Spinal cord (tissue), 10 donors: Measurements from ENCODE around the gene DDX20. TPM values are rescaled to one million over a fixed set of nuclear protein-coding genes. Genes with fewer than 3 reads are reported as not detected.
A peak's percentile ranks its signal among the peaks of the same experiment; 100 is the strongest.

ENCODE experiments used
- DNase-seq, 6 donors: peaks; one replicate each; pipeline versions ENCODE4 v3.0.0 to v3.0.0-alpha.2; 2013 to 2015; ENCODE audit warnings: low spot score in 6 of 6, low read depth in 4 of 6
- H3K27ac ChIP-seq: one replicate; pipeline ENCODE4 v1.5.1; 2013; ENCODE audit warnings: low read depth, low read length, control low read depth
- H3K27me3 ChIP-seq: one replicate; pipeline ENCODE4 v1.6.1; 2013; ENCODE audit warnings: low read length; ENCODE audit not compliant: control insufficient read depth, insufficient read depth
- H3K36me3 ChIP-seq: one replicate; pipeline ENCODE4 v1.6.1; 2013; ENCODE audit warnings: low read length; ENCODE audit not compliant: control insufficient read depth, insufficient read depth
- H3K4me1 ChIP-seq: one replicate; pipeline ENCODE4 v1.6.1; 2013; ENCODE audit warnings: low read length; ENCODE audit not compliant: control insufficient read depth, insufficient read depth
- H3K4me3 ChIP-seq: one replicate; pipeline ENCODE4 v1.5.1; 2013; ENCODE audit warnings: low read depth, low read length, control low read depth
- H3K9me3 ChIP-seq: one replicate; pipeline ENCODE4 v1.6.1; 2013; ENCODE audit warnings: low read length; ENCODE audit not compliant: control insufficient read depth, insufficient read depth
- WGBS: methylation state at CpG from one replicate; pipeline ENCODE4 v1.1.5; 2013; ENCODE audit warnings: missing lambda C conversion rate; ENCODE audit not compliant: insufficient coverage; 5-methylcytosine and 5-hydroxymethylcytosine counted together
- polyA plus RNA-seq, 2 donors: library from polyadenylated mRNA; unstranded; fragments of 120-200 nt; gene quantifications; one replicate each; pipeline ENCODE4 v1.2.1, GENCODE V29; 2013; ENCODE audit not compliant: insufficient read length in 2 of 2
- small RNA-seq: library from RNA; depleted of rRNA; stranded (forward); fragments of <200 nt; gene quantifications from one replicate; pipeline ENCODE3, GENCODE V24; 2014; ENCODE audit warnings: low replicate concordance
- total RNA-seq, 2 donors: library from RNA; depleted of rRNA in 1 of 2; stranded (reverse); fragments of 120-200 nt in 1 of 2; fragments of >200 nt in 1 of 2; gene quantifications; one replicate each; pipeline versions ENCODE4 v1.2.3 to v1.2.4, GENCODE V29; 2013 to 2014
- donor health status: healthy.

The DDX20 gene
- total and polyA plus RNA-seq, 4 donors, result 12.6 to 18.5 (median 16.8) TPM

- no peak overlapping the region for H3K27ac ChIP-seq
- no peak overlapping the region for H3K4me3 ChIP-seq
- H3K27me3 ChIP-seq, result no peaks in the 10 kb centered on the region
- no peaks in the 10 kb centered on the region for H3K9me3 ChIP-seq
- no peak for DNase-seq
- no peaks in the 10 kb centered on the region for H3K36me3 ChIP-seq
- H3K4me1 ChIP-seq, result no peaks in the 10 kb centered on the region
- 66% methylated on average over 13 of the region's 16 CpGs for WGBS
Observed at GRCh38 chr1:111813440-111814304, 58.0 kb downstream of the DDX20 start.

GRCh38 chr1:111814305-111814628, 58.6 kb downstream of the DDX20 start:
- Histone ChIP-seq H3K9me3 (no peaks in the 10 kb centered on the region), H3K4me1 (peaks cover under 1% of the 10 kb centered on the region), H3K4me3 (no peak overlapping the region), H3K27me3 (no peaks in the 10 kb centered on the region), H3K27ac (no peak overlapping the region), H3K36me3 (no peaks in the 10 kb centered on the region)
- WGBS, result 95% methylated on average over 9 of the region's 9 CpGs
- DNase-seq, result no peak

GRCh38 chr1:111814642-111815041, 58.9 kb downstream of the DDX20 start:
- peaks cover 4% of the 10 kb centered on the region for H3K4me1 ChIP-seq
- no peak overlapping the region for H3K27ac ChIP-seq
- no peak for DNase-seq
- no peaks in the 10 kb centered on the region for H3K9me3 ChIP-seq
- WGBS, result 95% methylated on average over 3 of the region's 3 CpGs
- no peaks in the 10 kb centered on the region for H3K27me3 ChIP-seq
- no peaks in the 10 kb centered on the region for H3K36me3 ChIP-seq
- H3K4me3 ChIP-seq, result no peak overlapping the region

Small RNA genes within 50 kb of the gene (small RNA-seq; reads per million reads assigned to genes)
- 0.30 reads per million, percentile 28 among the genes with 10 or more reads in this experiment for gene INKA2

Other genes starting within 250 kb of the DDX20 start
- 10 to 100 TPM; 29.3 to 54.2 TPM for gene RAP1A, start 136.1 kb upstream of the DDX20 start, total RNA-seq
- gene RAP1A, start 136.1 kb upstream of the DDX20 start, polyA plus RNA-seq, result 10 to 100 TPM; 61.6 to 84.4 TPM
- gene INKA2, start 16.5 kb upstream of the DDX20 start, total RNA-seq, result 1 to 10 TPM; 5.7 to 6.0 TPM
- 10 to 100 TPM; 24.2 to 25.9 TPM for gene INKA2, start 16.5 kb upstream of the DDX20 start, polyA plus RNA-seq
- gene KCND3, start 233.8 kb downstream of the DDX20 start, total RNA-seq, result 10 to 100 TPM in 1 of 2 donors, 1 to 10 TPM in 1; 9.5 to 20.4 TPM
- gene KCND3, start 233.8 kb downstream of the DDX20 start, polyA plus RNA-seq, result 10 to 100 TPM; 26.2 to 35.8 TPM